Endodermal cell (in vitro differentiated cells): Measurements from ENCODE around the gene PSMD12. TPM values are rescaled to one million over a fixed set of nuclear protein-coding genes. Genes with fewer than 3 reads are reported as not detected.

ENCODE experiments used
- DNase-seq: peaks from one replicate; pipeline ENCODE4 v3.0.0-alpha.2; 2017
- H3K27ac ChIP-seq: 2 replicates; pipeline ENCODE4 v1.5.1; 2013; ENCODE audit warnings: mild to moderate bottlenecking, low read depth, low read length, moderate library complexity
- H3K27me3 ChIP-seq: 2 replicates; pipeline ENCODE4 v1.6.1; 2013; ENCODE audit warnings: mild to moderate bottlenecking, low read length, moderate library complexity; ENCODE audit not compliant: insufficient read depth, control insufficient read depth, poor library complexity, severe bottlenecking
- H3K36me3 ChIP-seq: 2 replicates; pipeline ENCODE4 v1.7.0; 2013; ENCODE audit warnings: mild to moderate bottlenecking, low read length, moderate library complexity; ENCODE audit not compliant: control insufficient read depth, insufficient read depth
- H3K4me1 ChIP-seq: one replicate; pipeline ENCODE4 v1.7.0; 2013; ENCODE audit warnings: low read length; ENCODE audit not compliant: control insufficient read depth, insufficient read depth
- H3K4me3 ChIP-seq: 2 replicates; pipeline ENCODE4 v1.5.1; 2013; ENCODE audit warnings: mild to moderate bottlenecking, low read length, moderate library complexity
- H3K9ac ChIP-seq: 2 replicates; pipeline ENCODE4 v1.6.1; 2013; ENCODE audit warnings: mild to moderate bottlenecking, low read length, moderate library complexity; ENCODE audit not compliant: poor library complexity, severe bottlenecking; ENCODE audit errors: extremely low read depth
- H3K9me3 ChIP-seq: 2 replicates; pipeline ENCODE4 v1.6.1; 2013; ENCODE audit warnings: mild to moderate bottlenecking, low read length, moderate library complexity; ENCODE audit not compliant: control insufficient read depth
- H3K27ac Mint-ChIP-seq: 2 replicates; pipeline ENCODE4 v1.8.0; 2020; ENCODE audit warnings: mixed read lengths
- H3K27me3 Mint-ChIP-seq: 2 replicates; pipeline ENCODE4 v1.8.0; 2021; ENCODE audit warnings: mild to moderate bottlenecking, mixed read lengths; ENCODE audit not compliant: insufficient read depth
- H3K36me3 Mint-ChIP-seq: 2 replicates; pipeline ENCODE4 v1.8.0; 2020; ENCODE audit warnings: low read depth, mixed read lengths
- H3K4me1 Mint-ChIP-seq: 2 replicates; pipeline ENCODE4 v1.8.0; 2020; ENCODE audit warnings: mixed read lengths
- H3K4me3 Mint-ChIP-seq: 2 replicates; pipeline ENCODE4 v1.8.0; 2020; ENCODE audit warnings: mild to moderate bottlenecking, moderate library complexity, mixed read lengths
- H3K9me3 Mint-ChIP-seq: 2 replicates; pipeline ENCODE4 v1.8.0; 2020; ENCODE audit warnings: mild to moderate bottlenecking, mixed read lengths
- WGBS, 2 experiments: methylation state at CpG; one replicate each; pipeline versions ENCODE4 v1.1.5 to v1.1.7; 2013; ENCODE audit warnings: missing lambda C conversion rate in 2 of 2, mixed read lengths in 1 of 2; ENCODE audit not compliant: insufficient coverage in 1 of 2, insufficient read length in 1 of 2; 5-methylcytosine and 5-hydroxymethylcytosine counted together
- total RNA-seq, 2 donors: library from RNA; stranded (reverse); fragmentation: NEBNext Ultra II Directional in 1 of 2; extraction: Animal tissue kit (Norgen Biotek cat#: 25700) in 1 of 2; gene quantifications; 2 replicates in 1 of 2; 3 replicates in 1 of 2; pipeline ENCODE4 v1.2.1, GENCODE V29; 2021
- TF ChIP-seq, protein P1 (sequence below): fragments of 200-600 bp; sonication (generic); conservative IDR thresholded peaks from 2 replicates; pipeline ENCODE4 v1.5.0; 2021; ENCODE audit warnings: antibody characterized with exemption, mild to moderate bottlenecking

PSMD12 gene
- total RNA-seq, 2 donors from 2014 or later, result 70.9 to 71.7 TPM

DNA sequence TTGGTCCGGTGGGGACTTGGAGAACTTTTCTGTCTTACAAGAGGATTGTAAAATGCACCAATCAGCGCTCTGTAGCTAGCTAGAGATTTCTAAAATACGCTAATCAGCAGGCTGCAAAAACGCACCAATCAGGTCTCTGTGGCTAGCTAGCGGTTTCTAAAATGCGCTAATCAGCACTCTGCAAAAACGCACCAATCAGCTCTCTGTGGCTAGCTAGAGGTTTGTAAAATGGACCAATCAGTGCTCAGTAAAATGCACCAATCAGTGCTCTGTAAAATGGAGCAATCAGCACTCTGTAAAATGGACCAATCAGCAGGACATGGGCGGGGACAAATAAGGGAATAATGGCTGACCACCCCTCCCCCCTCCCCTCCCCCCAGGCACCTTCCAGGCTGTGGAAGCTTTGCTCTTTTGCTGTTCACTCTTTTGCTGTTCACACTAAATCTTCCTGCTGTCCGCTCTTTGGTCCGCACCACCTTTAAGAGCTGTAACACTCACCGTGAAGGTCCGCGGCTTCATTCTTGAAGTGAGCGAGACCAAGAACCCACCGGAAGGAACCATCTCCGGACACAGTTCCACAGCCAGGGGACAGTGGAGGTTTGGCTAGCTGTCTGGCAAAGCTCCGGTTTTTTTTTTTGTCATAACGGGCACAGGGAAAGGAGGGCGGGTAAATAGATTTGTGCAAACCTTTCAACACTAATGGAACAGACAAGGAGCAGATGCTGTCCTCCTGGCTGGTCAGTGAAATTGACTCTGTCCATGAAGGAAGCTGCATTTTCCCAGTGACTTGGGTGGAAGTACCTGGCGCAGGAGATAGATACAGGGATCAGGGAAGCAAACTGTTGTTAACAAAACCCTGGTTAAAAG is 19.0 kb upstream of the PSMD12 start:
- Mint-ChIP-seq H3K4me3 (no peak overlapping the region), H3K27me3 (no peaks in the 10 kb centered on the region)
- DNase-seq, result peak; percentile 63

DNA sequence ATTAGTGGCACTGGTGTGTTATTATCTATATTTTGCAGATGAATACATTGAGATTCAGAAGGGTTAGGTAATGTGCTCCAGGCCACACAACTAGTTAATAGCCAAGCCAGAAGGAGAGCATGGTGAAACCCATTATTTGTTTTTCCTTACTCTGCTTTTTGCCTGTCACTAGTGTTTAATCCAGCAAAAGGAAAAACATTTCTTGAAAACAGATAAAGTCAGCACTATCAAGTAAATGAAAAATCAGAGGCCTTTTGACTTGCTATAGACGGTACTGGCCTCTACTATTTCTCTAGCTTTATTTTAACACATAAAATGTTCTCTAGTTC is 15.5 kb upstream of the PSMD12 start:
- peaks cover 39% of the 10 kb centered on the region for H3K36me3 Mint-ChIP-seq
- H3K9ac ChIP-seq, result no peak overlapping the region

More for the DNA sequence above, 19.0 kb upstream of the PSMD12 start:
- peaks cover 7% of the 10 kb centered on the region for H3K9me3 ChIP-seq
- H3K9me3 Mint-ChIP-seq, result peaks cover 7% of the 10 kb centered on the region
- H3K9ac ChIP-seq, result no peak overlapping the region
- no peak overlapping the region for H3K4me3 ChIP-seq
- H3K27ac ChIP-seq, result no peak overlapping the region
- no peaks in the 10 kb centered on the region for H3K27me3 ChIP-seq
- TF ChIP-seq, protein P1, sequence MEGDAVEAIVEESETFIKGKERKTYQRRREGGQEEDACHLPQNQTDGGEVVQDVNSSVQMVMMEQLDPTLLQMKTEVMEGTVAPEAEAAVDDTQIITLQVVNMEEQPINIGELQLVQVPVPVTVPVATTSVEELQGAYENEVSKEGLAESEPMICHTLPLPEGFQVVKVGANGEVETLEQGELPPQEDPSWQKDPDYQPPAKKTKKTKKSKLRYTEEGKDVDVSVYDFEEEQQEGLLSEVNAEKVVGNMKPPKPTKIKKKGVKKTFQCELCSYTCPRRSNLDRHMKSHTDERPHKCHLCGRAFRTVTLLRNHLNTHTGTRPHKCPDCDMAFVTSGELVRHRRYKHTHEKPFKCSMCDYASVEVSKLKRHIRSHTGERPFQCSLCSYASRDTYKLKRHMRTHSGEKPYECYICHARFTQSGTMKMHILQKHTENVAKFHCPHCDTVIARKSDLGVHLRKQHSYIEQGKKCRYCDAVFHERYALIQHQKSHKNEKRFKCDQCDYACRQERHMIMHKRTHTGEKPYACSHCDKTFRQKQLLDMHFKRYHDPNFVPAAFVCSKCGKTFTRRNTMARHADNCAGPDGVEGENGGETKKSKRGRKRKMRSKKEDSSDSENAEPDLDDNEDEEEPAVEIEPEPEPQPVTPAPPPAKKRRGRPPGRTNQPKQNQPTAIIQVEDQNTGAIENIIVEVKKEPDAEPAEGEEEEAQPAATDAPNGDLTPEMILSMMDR, result no peak
- H3K36me3 Mint-ChIP-seq, result peaks cover 26% of the 10 kb centered on the region
- peaks cover 12% of the 10 kb centered on the region for H3K4me1 Mint-ChIP-seq
- WGBS, 2 experiments, result 96 to 99% methylated on average over 11 to 20 of the region's 20 CpGs
- peaks cover 11% of the 10 kb centered on the region for H3K36me3 ChIP-seq
- peak overlapping the region; percentile 82 for H3K27ac Mint-ChIP-seq
- peaks cover 5% of the 10 kb centered on the region for H3K4me1 ChIP-seq

DNA sequence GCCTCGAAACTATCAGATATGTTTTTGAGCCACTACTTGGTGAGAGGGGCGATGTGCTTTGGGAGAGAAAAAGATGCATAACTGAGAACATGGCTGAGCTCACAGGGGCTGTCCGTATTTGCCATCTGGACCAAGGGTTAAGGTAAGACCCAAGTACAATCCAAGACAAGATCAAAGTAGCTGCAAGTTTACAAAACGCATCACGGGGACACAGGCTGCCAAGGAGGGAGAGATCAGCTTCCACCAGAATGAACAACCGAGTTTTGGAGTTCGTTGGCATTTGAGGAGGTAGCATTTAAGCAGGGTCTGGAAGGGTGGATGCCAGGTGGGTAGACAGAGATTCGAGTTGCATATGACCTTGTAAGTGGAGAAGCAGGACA is 12.9 kb upstream of the PSMD12 start:
- no peak overlapping the region for H3K27ac ChIP-seq
- H3K9ac ChIP-seq, result peak overlapping the region; percentile 66
- peaks cover 8% of the 10 kb centered on the region for H3K36me3 ChIP-seq
- peaks cover 11% of the 10 kb centered on the region for H3K9me3 Mint-ChIP-seq
- 84 to 89% methylated on average over 7 to 8 of the region's 8 CpGs for WGBS, 2 experiments
- TF ChIP-seq, protein P1, result no peak
- no peaks in the 10 kb centered on the region for H3K4me1 ChIP-seq
- H3K27me3 ChIP-seq, result no peaks in the 10 kb centered on the region
- H3K36me3 Mint-ChIP-seq, result peaks cover 32% of the 10 kb centered on the region
- peaks cover 8% of the 10 kb centered on the region for H3K9me3 ChIP-seq
- H3K27me3 Mint-ChIP-seq, result no peaks in the 10 kb centered on the region
- H3K27ac Mint-ChIP-seq, result peak overlapping the region; percentile 82
- peak; percentile 62 for DNase-seq
- H3K4me3 ChIP-seq, result peak overlapping the region; percentile 85
- H3K4me1 Mint-ChIP-seq, result peaks cover 24% of the 10 kb centered on the region
- peak overlapping the region; percentile 82 for H3K4me3 Mint-ChIP-seq

More for the DNA sequence above, 15.5 kb upstream of the PSMD12 start:
- Mint-ChIP-seq H3K4me3 (no peak overlapping the region), H3K9me3 (peaks cover 18% of the 10 kb centered on the region), H3K4me1 (peaks cover 10% of the 10 kb centered on the region), H3K27me3 (no peaks in the 10 kb centered on the region), H3K27ac (no peak overlapping the region)
- peaks cover 8% of the 10 kb centered on the region for H3K36me3 ChIP-seq
- H3K27ac ChIP-seq, result no peak overlapping the region
- WGBS, 2 experiments, result 78% methylated on average over 1 of the region's 1 CpG; no CpG with 5 or more reads in 1 of the 2 experiments
- H3K27me3 ChIP-seq, result no peaks in the 10 kb centered on the region
- H3K4me1 ChIP-seq, result no peaks in the 10 kb centered on the region
- no peak for DNase-seq
- H3K4me3 ChIP-seq, result no peak overlapping the region
- H3K9me3 ChIP-seq, result peaks cover 14% of the 10 kb centered on the region
- TF ChIP-seq, protein P1, result no peak
